C4-2B (cell line): ENCODE measurements around the gene MNAT1.

Source experiments
- H3K27ac ChIP-seq: fragments of 450-650 bp; 2 replicates; pipeline ENCODE4 v1.5.1; 2017
- ZFX ChIP-seq: fragments of 450-650 bp; IDR thresholded peaks from 2 replicates; pipeline ENCODE4 v1.6.1; 2017
- TF ChIP-seq, protein P1 (sequence below): fragments of 450-650 bp; conservative IDR thresholded peaks from 2 replicates; pipeline ENCODE4 v1.5.1; 2017; ENCODE audit warnings: mild to moderate bottlenecking

The MNAT1 gene

DNA sequence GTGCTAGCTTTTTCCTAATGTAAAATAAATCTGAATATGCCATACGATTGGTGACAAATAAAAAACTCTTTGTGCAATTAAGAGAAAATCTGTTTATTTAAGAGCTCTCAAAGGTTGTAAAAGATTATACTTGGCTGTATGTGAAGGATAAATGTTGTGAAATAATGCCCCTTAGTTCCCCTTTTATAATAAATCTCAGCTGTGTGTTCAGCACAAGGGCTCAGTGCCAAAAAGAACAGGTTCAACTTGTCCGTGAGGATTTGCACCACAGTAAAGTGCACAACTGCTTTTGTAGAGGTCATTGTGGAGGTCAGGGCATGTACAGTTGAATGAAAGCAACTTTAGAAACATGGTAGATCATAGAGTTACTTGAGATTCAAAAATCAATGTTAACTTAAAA, 127.7 kb downstream of the MNAT1 start:
- TF ChIP-seq, protein P1, sequence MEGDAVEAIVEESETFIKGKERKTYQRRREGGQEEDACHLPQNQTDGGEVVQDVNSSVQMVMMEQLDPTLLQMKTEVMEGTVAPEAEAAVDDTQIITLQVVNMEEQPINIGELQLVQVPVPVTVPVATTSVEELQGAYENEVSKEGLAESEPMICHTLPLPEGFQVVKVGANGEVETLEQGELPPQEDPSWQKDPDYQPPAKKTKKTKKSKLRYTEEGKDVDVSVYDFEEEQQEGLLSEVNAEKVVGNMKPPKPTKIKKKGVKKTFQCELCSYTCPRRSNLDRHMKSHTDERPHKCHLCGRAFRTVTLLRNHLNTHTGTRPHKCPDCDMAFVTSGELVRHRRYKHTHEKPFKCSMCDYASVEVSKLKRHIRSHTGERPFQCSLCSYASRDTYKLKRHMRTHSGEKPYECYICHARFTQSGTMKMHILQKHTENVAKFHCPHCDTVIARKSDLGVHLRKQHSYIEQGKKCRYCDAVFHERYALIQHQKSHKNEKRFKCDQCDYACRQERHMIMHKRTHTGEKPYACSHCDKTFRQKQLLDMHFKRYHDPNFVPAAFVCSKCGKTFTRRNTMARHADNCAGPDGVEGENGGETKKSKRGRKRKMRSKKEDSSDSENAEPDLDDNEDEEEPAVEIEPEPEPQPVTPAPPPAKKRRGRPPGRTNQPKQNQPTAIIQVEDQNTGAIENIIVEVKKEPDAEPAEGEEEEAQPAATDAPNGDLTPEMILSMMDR = no peak
- TF ChIP-seq ZFX = no peak

GRCh38 chr14:60863249-60863648, 128.7 kb downstream of the MNAT1 start:
- H3K27ac ChIP-seq = no peak overlapping the region
- no peak for TF ChIP-seq ZFX
- TF ChIP-seq, protein P1 = no peak

More for the DNA sequence above, 127.7 kb downstream of the MNAT1 start:
- H3K27ac ChIP-seq = no peak overlapping the region

DNA sequence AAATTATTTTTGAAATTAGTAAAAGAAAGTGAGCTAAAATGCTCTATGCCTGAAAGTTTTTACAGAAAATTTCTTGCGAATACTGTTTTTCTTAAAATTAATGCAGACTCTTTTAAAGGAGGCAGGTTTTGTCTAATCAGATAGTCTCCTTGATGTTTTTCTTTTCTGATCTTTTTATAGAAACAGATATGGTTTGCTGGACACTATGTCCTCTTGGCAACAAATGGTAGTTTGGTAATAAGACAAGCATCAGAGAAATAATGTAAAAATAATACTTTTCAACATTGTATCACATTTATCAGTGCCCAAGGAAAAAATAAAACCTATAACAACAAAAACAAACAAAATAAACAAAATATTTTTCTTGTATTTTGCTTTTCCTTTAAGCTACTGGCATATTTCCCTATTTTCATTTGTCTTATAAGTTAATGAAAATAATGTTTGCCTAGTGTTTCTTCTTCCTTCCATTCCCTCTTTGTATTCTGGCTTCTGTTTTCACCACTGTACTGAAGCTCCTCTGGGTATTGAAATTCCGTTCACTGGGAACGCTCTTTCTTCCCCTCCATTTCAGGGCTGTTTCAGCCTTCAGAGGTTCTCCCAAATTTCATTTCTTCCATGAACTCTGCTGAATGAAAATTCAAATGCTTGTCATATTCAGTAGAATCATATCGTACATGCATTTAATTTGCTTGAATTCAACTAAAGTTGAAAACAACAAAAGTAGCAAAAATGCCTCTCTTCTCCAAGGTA, 131.0 kb downstream of the MNAT1 start:
- H3K27ac ChIP-seq = no peak overlapping the region
- TF ChIP-seq ZFX = no peak
- TF ChIP-seq, protein P1 = no peak

- H3K27ac ChIP-seq = no peak overlapping the region
- TF ChIP-seq, protein P1 = no peak
- no peak for TF ChIP-seq ZFX
Measured at GRCh38 chr14:60867503-60868172, 133.1 kb downstream of the MNAT1 start.

- no peak for TF ChIP-seq ZFX
- TF ChIP-seq, protein P1 = no peak
- H3K27ac ChIP-seq = no peak overlapping the region
Measured at GRCh38 chr14:60878121-60878520, 143.6 kb downstream of the MNAT1 start.

GRCh38 chr14:60878536-60878935, 144.0 kb downstream of the MNAT1 start:
- TF ChIP-seq, protein P1 = no peak
- no peak for TF ChIP-seq ZFX

DNA sequence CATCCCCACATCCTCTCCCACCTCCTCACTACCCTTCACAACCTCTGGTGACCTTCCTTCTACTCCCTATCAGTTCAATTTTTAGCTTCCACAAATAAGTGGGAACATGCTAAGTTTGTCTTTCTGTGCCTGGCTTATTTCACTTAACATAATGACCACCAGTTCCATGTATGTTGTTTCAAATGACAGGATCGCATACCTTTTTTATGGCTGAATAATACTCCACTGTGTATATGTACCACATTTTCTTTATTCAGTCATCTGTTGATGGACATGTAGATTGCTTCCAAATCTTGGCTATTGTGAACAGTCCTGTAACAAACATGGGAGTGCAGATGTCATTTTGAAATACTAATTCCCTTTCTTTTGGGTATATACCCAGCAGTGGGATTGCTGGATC, 147.7 kb downstream of the MNAT1 start:
- no peak overlapping the region for H3K27ac ChIP-seq
- TF ChIP-seq, protein P1 = no peak
- no peak for TF ChIP-seq ZFX

More at GRCh38 chr14:60878536-60878935, 144.0 kb downstream of the MNAT1 start:
- no peak overlapping the region for H3K27ac ChIP-seq
